Testis (tissue), 3 donors: ENCODE results near the gene ORC3. TPM values are rescaled to one million over a fixed set of nuclear protein-coding genes. Genes with fewer than 3 reads are reported as not detected.

ENCODE experiments used
- DNase-seq: peaks from one replicate; pipeline ENCODE4 v3.0.0-alpha.2; 2019
- H3K27ac ChIP-seq, 2 donors: fragments of 200-600 bp; sonication (generic); one replicate each; pipeline ENCODE4 v1.5.1; 2019
- H3K27me3 ChIP-seq: fragments of 200-600 bp; sonication (generic); one replicate; pipeline ENCODE4 v1.5.1; 2019
- H3K36me3 ChIP-seq: fragments of 200-600 bp; sonication (generic); one replicate; pipeline ENCODE4 v1.5.1; 2017; ENCODE audit warnings: low read depth; ENCODE audit errors: missing control alignments
- H3K4me1 ChIP-seq: fragments of 200-600 bp; sonication (generic); one replicate; pipeline ENCODE4 v1.5.1; 2019
- H3K4me3 ChIP-seq, 2 donors: fragments of 200-600 bp; sonication (generic); one replicate each; pipeline ENCODE4 v1.5.1; 2017 to 2019
- H3K9me3 ChIP-seq: fragments of 200-600 bp; sonication (generic); one replicate; pipeline ENCODE4 v1.5.1; 2017
- CTCF ChIP-seq, 3 experiments: fragments of 450-650 bp in 2 of 3; fragments of 200-600 bp in 1 of 3; sonication (generic) in 1 of 3; IDR thresholded peaks; one replicate each; pipeline ENCODE4 v1.5.1; 2016 to 2019; ENCODE audit warnings: antibody characterized with exemption in 3 of 3, mild to moderate bottlenecking in 2 of 3, moderate library complexity in 1 of 3
- POLR2A ChIP-seq: fragments of 450-650 bp; IDR thresholded peaks from one replicate; pipeline ENCODE4 v1.6.1; 2017; ENCODE audit warnings: antibody characterized with exemption, mild to moderate bottlenecking, moderate library complexity
- WGBS, 2 donors: methylation state at CpG; one replicate each; pipeline ENCODE4 v1.1.5; 2018; 5-methylcytosine and 5-hydroxymethylcytosine counted together
- intact Hi-C: fragments of 100-400 bp; cut with DNase I; formaldehyde crosslinking; loops from one replicate; pipeline ENCODE4 v1.15.1; 2023; ENCODE audit warnings: low total_unique reads
- polyA plus RNA-seq: library from polyadenylated mRNA; stranded (reverse); fragments of 350-450 nt; fragmentation: Illumina TruSeq; extraction: RNeasy Lipid Tissue Mini Kit (QIAGEN cat#74804); gene quantifications from one replicate; pipeline ENCODE4 v1.2.3, GENCODE V29; 2014; ENCODE audit warnings: low read depth, low replicate concordance; ENCODE audit not compliant: insufficient read depth
- total RNA-seq, 2 donors: library from RNA; depleted of rRNA; stranded (reverse); fragments of >200 nt; gene quantifications; one replicate each; pipeline ENCODE4 v1.2.3, GENCODE V29; 2016

ORC3 gene
- total and polyA plus RNA-seq, 3 donors from 2014 or later = 38.8 to 50.4 (median 40.5) TPM

DNA sequence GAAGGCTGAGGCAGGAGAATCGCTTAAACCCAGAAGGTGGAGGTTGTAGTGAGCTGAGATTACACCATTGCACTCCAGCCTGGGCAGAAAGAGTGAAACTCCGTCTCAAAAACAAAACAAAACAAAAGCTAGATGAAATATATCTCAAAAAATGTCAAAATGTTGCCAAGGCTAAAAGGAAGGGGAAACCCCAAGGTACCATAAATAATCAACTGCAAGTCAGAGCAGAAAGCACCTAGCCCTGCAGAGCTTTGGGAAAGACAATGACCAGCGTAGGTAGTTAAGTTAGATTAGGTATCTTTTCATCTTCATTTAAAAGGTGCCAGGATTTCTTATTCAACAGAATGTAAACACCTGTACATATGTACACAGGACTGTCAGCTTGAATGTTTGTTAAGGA is 79.1 kb downstream of the ORC3 start:
- H3K27me3 ChIP-seq = no peaks in the 10 kb centered on the region
- H3K27ac ChIP-seq = no peak overlapping the region
- intact Hi-C loops = no loop called here
- no peaks in the 10 kb centered on the region for H3K36me3 ChIP-seq
- H3K4me1 ChIP-seq = no peaks in the 10 kb centered on the region
- TF ChIP-seq POLR2A (no peak), CTCF (IDR thresholded peaks at IDR 0.05) (no peak)
- whole genome bisulfite sequencing, 2 donors = 71 to 72% methylated on average over 3 of the region's 3 CpGs
- no peak for DNase-seq
- H3K4me3 ChIP-seq = no peak overlapping the region
- H3K9me3 ChIP-seq = no peaks in the 10 kb centered on the region

DNA sequence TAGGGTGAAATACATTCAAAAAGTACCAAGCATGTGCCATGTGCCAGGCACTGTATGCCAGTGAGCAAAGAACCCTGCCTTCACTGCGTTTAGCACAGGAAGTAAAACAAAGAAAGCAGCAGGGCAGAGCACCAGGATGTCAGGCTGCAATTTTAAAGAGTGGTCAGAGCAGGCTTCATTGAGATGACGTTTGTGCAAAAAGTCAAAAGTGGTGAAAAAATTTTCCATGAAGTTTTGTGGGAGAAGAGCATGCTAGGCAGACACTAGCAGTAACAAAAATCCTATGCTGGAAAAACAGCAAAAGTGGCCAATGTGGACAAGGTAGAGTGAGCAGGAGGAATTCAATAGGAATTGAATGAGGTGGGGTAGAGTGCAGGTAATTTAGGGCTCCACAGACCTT is 80.8 kb downstream of the ORC3 start:
- H3K4me1 ChIP-seq = no peaks in the 10 kb centered on the region
- DNase-seq = no peak
- intact Hi-C loops = no loop called here
- WGBS, 2 donors = 47 to 56% methylated on average over 2 of the region's 2 CpGs
- no peaks in the 10 kb centered on the region for H3K9me3 ChIP-seq
- no peaks in the 10 kb centered on the region for H3K27me3 ChIP-seq
- no peaks in the 10 kb centered on the region for H3K36me3 ChIP-seq
- TF ChIP-seq POLR2A (no peak), CTCF (IDR thresholded peaks at IDR 0.05) (no peak)
- H3K4me3 ChIP-seq = no peak overlapping the region
- H3K27ac ChIP-seq = peak overlapping the region in 1 of 2 donors; percentile 20

DNA sequence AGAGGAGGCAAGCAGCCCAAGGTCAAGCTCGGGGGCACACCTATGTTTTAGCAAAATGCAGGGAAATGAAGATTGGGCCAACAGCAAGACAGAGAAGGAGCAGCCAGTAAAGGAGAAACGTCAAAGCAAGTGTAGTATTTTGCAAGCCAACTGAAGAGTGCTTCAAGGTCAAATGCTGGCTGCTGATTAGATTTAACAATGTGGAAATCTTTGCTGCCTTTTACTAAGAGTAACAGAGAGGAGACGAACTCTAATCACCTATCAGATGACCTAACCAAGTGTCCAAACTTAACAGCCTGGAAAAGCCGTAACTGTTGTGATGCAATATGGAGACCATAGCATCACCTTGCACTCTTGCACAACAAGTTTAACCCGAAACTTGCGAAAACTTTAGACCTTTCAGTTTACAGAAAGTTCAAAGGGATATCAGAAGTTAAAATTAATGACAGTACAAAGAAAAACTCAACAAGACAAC is 81.7 kb downstream of the ORC3 start:
- Histone ChIP-seq H3K4me3 (no peak overlapping the region), H3K27me3 (no peaks in the 10 kb centered on the region), H3K27ac (peak overlapping the region in 1 of 2 donors; percentile 20), H3K4me1 (no peaks in the 10 kb centered on the region), H3K36me3 (no peaks in the 10 kb centered on the region), H3K9me3 (no peaks in the 10 kb centered on the region)
- DNase-seq = no peak
- intact Hi-C loops = no loop called here
- 59 to 65% methylated on average over 6 of the region's 6 CpGs for WGBS, 2 donors
- TF ChIP-seq POLR2A = no peak
- TF ChIP-seq CTCF (IDR thresholded peaks at IDR 0.05) = no peak

DNA sequence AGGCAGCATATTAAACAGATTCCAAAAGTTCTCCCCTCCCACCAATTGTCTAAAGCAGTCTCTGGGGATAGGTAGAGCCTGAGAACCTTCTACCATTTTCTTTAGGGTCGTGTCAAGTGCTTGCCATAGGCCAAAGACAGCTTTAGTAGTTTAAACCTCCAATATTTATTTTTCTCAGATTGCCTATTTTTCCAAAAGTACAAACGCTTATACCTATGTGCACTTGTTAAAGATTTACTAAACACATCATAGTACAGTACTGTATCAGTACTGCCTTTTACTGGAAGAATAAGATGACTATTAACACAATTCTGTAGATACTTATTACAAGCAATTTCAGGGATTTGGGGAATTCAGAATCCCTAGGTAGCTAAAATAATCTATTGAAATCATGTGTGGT is 82.7 kb downstream of the ORC3 start:
- Histone ChIP-seq H3K27ac (no peak overlapping the region), H3K4me3 (no peak overlapping the region), H3K27me3 (no peaks in the 10 kb centered on the region), H3K36me3 (no peaks in the 10 kb centered on the region), H3K9me3 (no peaks in the 10 kb centered on the region), H3K4me1 (no peaks in the 10 kb centered on the region)
- TF ChIP-seq CTCF (IDR thresholded peaks at IDR 0.05) (no peak), POLR2A (no peak)
- intact Hi-C loops = no loop called here
- WGBS, 2 donors = 84 to 87% methylated on average over 2 of the region's 2 CpGs
- DNase-seq = no peak

- TF ChIP-seq CTCF (IDR thresholded peaks at IDR 0.05) (no peak), POLR2A (no peak)
- no peak overlapping the region for H3K4me3 ChIP-seq
- H3K27ac ChIP-seq = no peak overlapping the region
- no peaks in the 10 kb centered on the region for H3K4me1 ChIP-seq
- no peaks in the 10 kb centered on the region for H3K36me3 ChIP-seq
- WGBS, 2 donors = 89 to 93% methylated on average over 5 of the region's 5 CpGs
- no peaks in the 10 kb centered on the region for H3K9me3 ChIP-seq
- DNase-seq = no peak
- intact Hi-C loops = no loop called here
- no peaks in the 10 kb centered on the region for H3K27me3 ChIP-seq
Observed at GRCh38 chr6:87673237-87673636, 83.3 kb downstream of the ORC3 start.
